DND-41 (cell line): ENCODE data around the gene TPRG1.

ENCODE experiments used
- ATAC-seq: fragments of 200-7000 bp; cut with Tn5 transposase; 3 replicates; pipeline ENCODE4 v1.9.1; 2021; ENCODE audit warnings: low read depth; ENCODE audit not compliant: insufficient read depth
- DNase-seq: peaks from one replicate; pipeline ENCODE4 v3.0.0-alpha.2; 2020
- H2AFZ ChIP-seq: 2 replicates; pipeline ENCODE4 v1.6.0; 2012; ENCODE audit warnings: low read depth, low read length
- H3K27ac ChIP-seq: 2 replicates; pipeline ENCODE4 v1.5.1; 2012; ENCODE audit warnings: low read length, inconsistent platforms
- H3K27me3 ChIP-seq: fragments of 200-600 bp; sonication (generic); 2 replicates; pipeline ENCODE4 v1.6.0; 2012; ENCODE audit warnings: low read length, mild to moderate bottlenecking, inconsistent platforms; ENCODE audit not compliant: insufficient read depth, poor library complexity
- H3K36me3 ChIP-seq: 2 replicates; pipeline ENCODE4 v1.5.1; 2012; ENCODE audit warnings: low read length, inconsistent platforms; ENCODE audit not compliant: insufficient read depth
- H3K4me1 ChIP-seq: 2 replicates; pipeline ENCODE4 v1.5.1; 2012; ENCODE audit warnings: mild to moderate bottlenecking, low read length; ENCODE audit not compliant: insufficient read depth
- H3K4me2 ChIP-seq: 2 replicates; pipeline ENCODE4 v1.6.0; 2012; ENCODE audit warnings: mild to moderate bottlenecking, moderate library complexity, low read length, inconsistent platforms; ENCODE audit not compliant: insufficient read depth
- H3K4me3 ChIP-seq, 2 experiments: fragments of 200-600 bp in 1 of 2; shearing (Covaris generic) in 1 of 2; 2 replicates each; pipeline ENCODE4 v1.5.1; 2012 to 2016; ENCODE audit warnings: inconsistent platforms in 2 of 2, low read length in 2 of 2, mild to moderate bottlenecking in 2 of 2, low read depth in 1 of 2, moderate library complexity in 1 of 2
- H3K79me2 ChIP-seq: 2 replicates; pipeline ENCODE4 v1.6.0; 2012; ENCODE audit warnings: low read length, inconsistent platforms; ENCODE audit not compliant: insufficient read depth
- H3K9ac ChIP-seq: 2 replicates; pipeline ENCODE4 v1.6.0; 2012; ENCODE audit warnings: low read depth, mild to moderate bottlenecking, inconsistent platforms, low read length, moderate library complexity
- H3K9me3 ChIP-seq: 2 replicates; pipeline ENCODE4 v1.5.1; 2012; ENCODE audit warnings: low read length, moderate library complexity, mild to moderate bottlenecking, inconsistent platforms; ENCODE audit not compliant: insufficient read depth, severe bottlenecking
- H4K20me1 ChIP-seq: 2 replicates; pipeline ENCODE4 v1.6.0; 2012; ENCODE audit warnings: low read length; ENCODE audit not compliant: insufficient read depth
- EZH2 ChIP-seq: IDR thresholded peaks from 3 replicates; pipeline ENCODE4 v1.6.1; 2012; ENCODE audit warnings: borderline replicate concordance, low read depth, mild to moderate bottlenecking, moderate library complexity, low read length, inconsistent platforms; ENCODE audit not compliant: severe bottlenecking
- TF ChIP-seq, protein P1 (sequence below): IDR thresholded peaks from 2 replicates; pipeline ENCODE4 v1.5.1; 2012; ENCODE audit warnings: borderline replicate concordance, low read length, moderate library complexity, mild to moderate bottlenecking; ENCODE audit not compliant: poor library complexity, severe bottlenecking; ENCODE audit errors: extremely low read depth

Gene TPRG1

DNA sequence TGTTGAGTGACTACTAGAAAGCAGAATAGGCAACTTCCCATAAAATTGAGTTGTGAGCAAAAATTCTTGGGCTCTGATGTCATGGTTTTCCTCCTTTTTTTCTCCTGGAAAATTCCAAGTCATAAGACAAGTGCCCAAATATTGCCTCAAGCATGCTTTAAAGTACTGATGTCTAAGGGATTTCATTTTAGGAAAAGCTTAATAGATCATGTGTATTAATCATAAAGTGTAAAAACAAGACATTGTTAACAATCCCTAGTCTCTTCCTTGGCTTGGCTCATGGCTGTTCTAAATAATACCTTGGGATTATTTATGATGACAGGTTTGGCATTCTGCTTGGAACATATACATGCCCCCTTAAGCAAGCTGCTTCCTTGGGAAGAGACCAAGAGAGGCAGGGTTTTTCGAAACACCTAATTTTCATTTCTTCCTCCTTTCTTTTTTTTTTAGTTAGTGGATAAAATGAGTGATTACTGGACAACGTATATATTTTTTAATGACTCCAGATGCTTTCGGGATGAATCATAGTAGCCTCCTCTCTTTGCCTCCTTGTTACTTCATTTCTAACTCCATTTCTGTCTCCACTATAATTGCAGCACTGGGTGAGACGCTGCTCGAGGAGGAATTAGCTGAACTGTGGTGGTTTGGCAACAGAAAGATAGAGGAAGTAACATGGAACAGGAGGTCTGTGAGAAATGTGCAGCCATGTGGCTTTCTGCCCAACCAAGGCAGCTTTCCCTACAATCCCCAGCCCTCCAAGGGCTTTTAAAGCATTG is 104.9 kb downstream of the TPRG1 start:
- DNase-seq (no peak), ATAC-seq (no peak)
- H3K27me3 ChIP-seq: peaks cover 6% of the 10 kb centered on the region
- H3K9me3 ChIP-seq: no peaks in the 10 kb centered on the region
- TF ChIP-seq, protein P1, sequence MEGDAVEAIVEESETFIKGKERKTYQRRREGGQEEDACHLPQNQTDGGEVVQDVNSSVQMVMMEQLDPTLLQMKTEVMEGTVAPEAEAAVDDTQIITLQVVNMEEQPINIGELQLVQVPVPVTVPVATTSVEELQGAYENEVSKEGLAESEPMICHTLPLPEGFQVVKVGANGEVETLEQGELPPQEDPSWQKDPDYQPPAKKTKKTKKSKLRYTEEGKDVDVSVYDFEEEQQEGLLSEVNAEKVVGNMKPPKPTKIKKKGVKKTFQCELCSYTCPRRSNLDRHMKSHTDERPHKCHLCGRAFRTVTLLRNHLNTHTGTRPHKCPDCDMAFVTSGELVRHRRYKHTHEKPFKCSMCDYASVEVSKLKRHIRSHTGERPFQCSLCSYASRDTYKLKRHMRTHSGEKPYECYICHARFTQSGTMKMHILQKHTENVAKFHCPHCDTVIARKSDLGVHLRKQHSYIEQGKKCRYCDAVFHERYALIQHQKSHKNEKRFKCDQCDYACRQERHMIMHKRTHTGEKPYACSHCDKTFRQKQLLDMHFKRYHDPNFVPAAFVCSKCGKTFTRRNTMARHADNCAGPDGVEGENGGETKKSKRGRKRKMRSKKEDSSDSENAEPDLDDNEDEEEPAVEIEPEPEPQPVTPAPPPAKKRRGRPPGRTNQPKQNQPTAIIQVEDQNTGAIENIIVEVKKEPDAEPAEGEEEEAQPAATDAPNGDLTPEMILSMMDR: no peak
- TF ChIP-seq EZH2: no peak
- H2AFZ ChIP-seq: no peak overlapping the region
- peaks cover 15% of the 10 kb centered on the region; the same call in 1 of the 2 replicates for H3K4me1 ChIP-seq
- no peak overlapping the region for H3K4me3 ChIP-seq
- H3K36me3 ChIP-seq: no peaks in the 10 kb centered on the region
- no peaks in the 10 kb centered on the region for H3K79me2 ChIP-seq
- no peaks in the 10 kb centered on the region for H4K20me1 ChIP-seq
- no peak overlapping the region for H3K9ac ChIP-seq
- no peak overlapping the region for H3K4me2 ChIP-seq
- H3K27ac ChIP-seq: no peak overlapping the region

DNA sequence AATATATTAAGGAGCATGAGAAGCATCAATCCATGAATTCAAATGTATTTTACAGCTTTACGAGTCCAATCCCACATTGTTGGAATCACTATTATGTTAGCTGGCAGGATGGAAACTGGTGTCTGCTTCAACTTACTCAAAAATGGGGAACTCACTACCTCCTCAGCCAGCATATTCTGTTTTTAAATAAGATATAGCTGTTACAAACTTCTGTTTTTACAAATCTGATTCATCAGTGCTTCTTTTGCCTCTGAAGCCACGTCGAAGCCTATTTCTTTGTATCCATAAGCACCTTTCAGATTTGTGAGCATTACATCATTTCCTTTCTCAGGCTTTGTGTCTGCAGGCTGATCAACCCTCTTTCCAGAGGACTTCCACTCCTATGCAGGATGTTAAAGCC is 105.9 kb downstream of the TPRG1 start:
- DNase-seq (no peak), ATAC-seq (peak; percentile 40; the same call in 2 of the 3 replicates)
- Histone ChIP-seq H3K9ac (no peak overlapping the region), H3K27me3 (peaks cover 9% of the 10 kb centered on the region), H3K9me3 (no peaks in the 10 kb centered on the region), H3K4me1 (peaks cover 15% of the 10 kb centered on the region; the same call in 1 of the 2 replicates), H3K36me3 (no peaks in the 10 kb centered on the region), H3K4me2 (no peak overlapping the region), H4K20me1 (no peaks in the 10 kb centered on the region), H3K27ac (no peak overlapping the region), H3K4me3 (no peak overlapping the region), H3K79me2 (no peaks in the 10 kb centered on the region), H2AFZ (peak overlapping the region; percentile 39; the same call in 1 of the 2 replicates)
- TF ChIP-seq, protein P1: no peak
- no peak for TF ChIP-seq EZH2

DNA sequence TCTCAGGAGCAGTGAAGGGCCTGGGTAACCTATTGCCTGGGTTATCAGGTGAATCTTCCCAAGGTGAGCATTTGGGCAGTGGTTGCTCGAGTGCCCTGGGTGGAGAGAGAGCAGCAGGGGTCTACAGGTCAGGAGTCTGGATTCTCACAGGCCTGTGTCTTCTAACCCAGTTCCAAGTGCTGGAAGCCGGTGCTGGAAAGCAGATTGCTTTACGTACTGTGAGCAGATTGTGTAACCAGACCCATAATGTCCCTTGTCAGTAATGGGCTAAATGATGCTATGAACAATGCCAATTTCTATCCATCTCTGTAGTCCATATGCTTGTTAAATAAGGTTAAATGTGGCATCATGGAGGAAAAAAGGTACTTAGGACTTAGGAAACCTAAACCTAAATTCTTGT is 106.5 kb downstream of the TPRG1 start:
- peaks cover 9% of the 10 kb centered on the region for H3K27me3 ChIP-seq
- no peak overlapping the region for H3K4me3 ChIP-seq
- no peak overlapping the region for H3K9ac ChIP-seq
- peaks cover 15% of the 10 kb centered on the region; the same call in 1 of the 2 replicates for H3K4me1 ChIP-seq
- H3K27ac ChIP-seq: no peak overlapping the region
- H4K20me1 ChIP-seq: no peaks in the 10 kb centered on the region
- peak overlapping the region; percentile 39; the same call in 1 of the 2 replicates for H2AFZ ChIP-seq
- no peaks in the 10 kb centered on the region for H3K79me2 ChIP-seq
- TF ChIP-seq, protein P1: no peak
- DNase-seq (no peak), ATAC-seq (no peak)
- H3K9me3 ChIP-seq: no peaks in the 10 kb centered on the region
- no peaks in the 10 kb centered on the region for H3K36me3 ChIP-seq
- H3K4me2 ChIP-seq: no peak overlapping the region
